Spleen (tissue), 7 donors: ENCODE data around the gene FANCF.

Experiments used
- CTCF ChIP-seq, 11 experiments: fragments of 200-600 bp in 7 of 11; fragments of 450-650 bp in 4 of 11; sonication (generic) in 4 of 11; IDR thresholded peaks in 8 of 11; conservative IDR thresholded peaks in 3 of 11; 1 replicate in 7 of 11; 2 replicates in 4 of 11; pipeline versions ENCODE4 v1.4.0 to v1.8.0; 2016 to 2021; ENCODE audit warnings: antibody characterized with exemption in 11 of 11, inconsistent platforms in 4 of 11, mild to moderate bottlenecking in 1 of 11
- POLR2A ChIP-seq, 3 donors: fragments of 450-650 bp; IDR thresholded peaks; one replicate each; pipeline ENCODE4 v1.5.1; 2017; ENCODE audit warnings: antibody characterized with exemption in 3 of 3, mild to moderate bottlenecking in 1 of 3
- POLR2AphosphoS5 ChIP-seq, 3 donors: sonication (generic); formaldehyde crosslinking; IDR thresholded peaks; one replicate each; pipeline ENCODE4 v1.5.1; 2017; ENCODE audit warnings: antibody characterized with exemption in 3 of 3
- donor health status: DM: no; HTN: no; CAD: no; lungs with moderate emphysema.
- donor health status: DM: no; HTN: no; CAD: no.
- donor health status: DM: no; HTN: no; CAD: no.

DNA sequence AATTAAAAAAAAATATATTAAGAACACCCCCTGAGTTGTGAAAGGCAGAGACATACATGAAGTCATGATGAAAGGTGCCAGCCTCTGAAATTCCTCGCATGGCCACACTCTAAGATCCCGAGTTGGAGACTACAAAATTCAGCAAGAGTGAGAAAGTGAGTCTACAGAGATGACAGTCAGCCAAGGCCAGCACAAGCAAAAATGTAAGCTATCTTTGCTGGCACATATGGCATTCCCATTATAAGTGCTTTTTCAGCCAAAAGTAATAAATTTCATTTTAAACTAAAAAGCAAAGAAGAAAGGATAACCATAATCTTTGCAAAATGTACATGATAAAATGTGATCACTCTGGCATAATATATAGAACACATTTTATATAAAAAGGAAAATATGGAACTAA, 40.6 kb downstream of the FANCF start:
- TF ChIP-seq CTCF (IDR thresholded peaks at IDR 0.05 in 8 of 11, conservative IDR thresholded peaks at IDR 0.05 in 3 of 11) (no peak), POLR2AphosphoS5 (IDR thresholded peaks at IDR 0.05) (no peak), POLR2A (IDR thresholded peaks at IDR 0.05) (no peak)
